Colonic mucosa (tissue), 4 donors: ENCODE measurements around the gene PDE4C. TPM values are rescaled to one million over a fixed set of nuclear protein-coding genes. Genes with fewer than 3 reads are reported as not detected.

ENCODE experiments used
- DNase-seq: peaks from one replicate; pipeline ENCODE4 v3.0.0-alpha.2; 2020
- H3K27ac ChIP-seq: fragments of 200-600 bp; one replicate; pipeline ENCODE4 v1.8.0; 2021
- H3K27me3 ChIP-seq: fragments of 200-600 bp; one replicate; pipeline ENCODE4 v1.8.0; 2021
- H3K36me3 ChIP-seq: fragments of 200-600 bp; one replicate; pipeline ENCODE4 v1.8.0; 2021
- H3K4me1 ChIP-seq: fragments of 200-600 bp; one replicate; pipeline ENCODE4 v1.8.0; 2021; ENCODE audit warnings: mild to moderate bottlenecking
- H3K4me3 ChIP-seq: fragments of 200-600 bp; one replicate; pipeline ENCODE4 v1.8.0; 2021
- H3K9ac ChIP-seq, 2 donors: one replicate each; pipeline ENCODE4 v1.7.0; 2013; ENCODE audit warnings: control low read depth in 2 of 2, low read depth in 2 of 2, low read length in 2 of 2
- H3K9me3 ChIP-seq: fragments of 200-600 bp; one replicate; pipeline ENCODE4 v1.8.0; 2021
- intact Hi-C: fragments of 100-400 bp; cut with DNase I; formaldehyde crosslinking; loops from one replicate; pipeline ENCODE4 v1.14.1; 2022
- total RNA-seq, 2 donors: library from RNA; stranded (reverse); fragmentation: NEBNext Ultra II Directional in 1 of 2; extraction: Animal tissue kit (Norgen Biotek cat#: 25700) in 1 of 2; gene quantifications; one replicate each; pipeline ENCODE4 v1.2.1, GENCODE V29; 2021
- TF ChIP-seq, protein P1 (sequence below): fragments of 200-600 bp; IDR thresholded peaks from one replicate; pipeline ENCODE4 v1.8.0; 2022; ENCODE audit warnings: antibody characterized with exemption, mild to moderate bottlenecking
- donor health status: healthy.
- donor health status: DM: no; HTN: no; CAD: no.
- donor health status: DM: no; HTN: no; CAD: no.

Gene PDE4C
- total RNA-seq, 2 donors from 2014 or later = 2.1 TPM

DNA sequence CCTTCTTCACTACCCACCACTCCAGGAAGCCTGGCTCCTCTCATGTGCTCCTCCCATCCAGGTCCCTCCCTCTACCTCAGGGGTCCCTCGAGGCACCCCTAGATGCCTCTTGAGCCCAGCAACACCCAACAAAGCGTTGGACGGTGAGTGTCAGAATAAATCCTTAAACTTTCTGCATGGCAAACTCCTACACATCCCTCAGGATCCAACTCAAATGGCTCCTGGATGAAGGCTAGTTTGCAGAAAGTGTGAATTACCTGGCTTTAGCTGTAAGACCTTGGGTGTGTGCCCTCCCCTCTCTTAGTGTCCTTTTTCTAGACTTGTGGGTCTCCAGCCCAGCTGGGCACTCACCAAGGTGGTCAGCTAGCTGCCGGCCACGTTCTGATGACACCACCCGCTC is 27.9 kb downstream of the PDE4C start:
- H3K9me3 ChIP-seq = no peaks in the 10 kb centered on the region
- no peaks in the 10 kb centered on the region for H3K36me3 ChIP-seq
- peaks cover 13% of the 10 kb centered on the region for H3K4me1 ChIP-seq
- H3K27ac ChIP-seq = no peak overlapping the region
- H3K4me3 ChIP-seq = no peak overlapping the region
- intact Hi-C loops = no loop called here
- no peaks in the 10 kb centered on the region for H3K27me3 ChIP-seq
- no peak overlapping the region for H3K9ac ChIP-seq
- TF ChIP-seq, protein P1, sequence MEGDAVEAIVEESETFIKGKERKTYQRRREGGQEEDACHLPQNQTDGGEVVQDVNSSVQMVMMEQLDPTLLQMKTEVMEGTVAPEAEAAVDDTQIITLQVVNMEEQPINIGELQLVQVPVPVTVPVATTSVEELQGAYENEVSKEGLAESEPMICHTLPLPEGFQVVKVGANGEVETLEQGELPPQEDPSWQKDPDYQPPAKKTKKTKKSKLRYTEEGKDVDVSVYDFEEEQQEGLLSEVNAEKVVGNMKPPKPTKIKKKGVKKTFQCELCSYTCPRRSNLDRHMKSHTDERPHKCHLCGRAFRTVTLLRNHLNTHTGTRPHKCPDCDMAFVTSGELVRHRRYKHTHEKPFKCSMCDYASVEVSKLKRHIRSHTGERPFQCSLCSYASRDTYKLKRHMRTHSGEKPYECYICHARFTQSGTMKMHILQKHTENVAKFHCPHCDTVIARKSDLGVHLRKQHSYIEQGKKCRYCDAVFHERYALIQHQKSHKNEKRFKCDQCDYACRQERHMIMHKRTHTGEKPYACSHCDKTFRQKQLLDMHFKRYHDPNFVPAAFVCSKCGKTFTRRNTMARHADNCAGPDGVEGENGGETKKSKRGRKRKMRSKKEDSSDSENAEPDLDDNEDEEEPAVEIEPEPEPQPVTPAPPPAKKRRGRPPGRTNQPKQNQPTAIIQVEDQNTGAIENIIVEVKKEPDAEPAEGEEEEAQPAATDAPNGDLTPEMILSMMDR = no peak
- DNase-seq = no peak

DNA sequence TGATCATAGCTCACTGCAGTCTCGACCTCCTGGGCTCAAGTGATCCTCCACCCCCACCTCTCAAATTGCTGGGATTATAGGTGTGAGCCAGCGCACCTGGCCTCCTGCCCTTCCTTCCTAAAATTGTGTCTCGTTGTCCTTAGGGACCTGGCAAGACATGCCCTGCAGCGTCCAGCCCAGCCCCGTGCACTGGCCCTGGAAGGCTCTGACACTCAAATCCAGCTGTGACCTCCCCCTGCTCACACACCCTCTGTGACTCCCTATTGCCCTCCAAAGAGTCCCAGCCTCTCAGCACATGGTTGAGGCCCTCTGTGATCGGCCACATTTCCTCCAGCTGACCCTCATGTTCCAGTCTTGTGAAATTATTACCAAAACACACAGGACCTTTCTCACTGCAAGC is 28.3 kb downstream of the PDE4C start:
- no peak overlapping the region for H3K27ac ChIP-seq
- no peak for DNase-seq
- H3K27me3 ChIP-seq = no peaks in the 10 kb centered on the region
- no peaks in the 10 kb centered on the region for H3K9me3 ChIP-seq
- intact Hi-C loops = no loop called here
- no peaks in the 10 kb centered on the region for H3K36me3 ChIP-seq
- H3K9ac ChIP-seq = no peak overlapping the region
- H3K4me3 ChIP-seq = no peak overlapping the region
- H3K4me1 ChIP-seq = peaks cover 11% of the 10 kb centered on the region
- TF ChIP-seq, protein P1 = no peak

GRCh38 chr19:18197306-18197705 is 28.9 kb downstream of the PDE4C start:
- intact Hi-C loops = no loop called here
- no peaks in the 10 kb centered on the region for H3K27me3 ChIP-seq
- H3K27ac ChIP-seq = no peak overlapping the region
- H3K9me3 ChIP-seq = no peaks in the 10 kb centered on the region
- H3K4me1 ChIP-seq = peaks cover 8% of the 10 kb centered on the region
- no peak overlapping the region for H3K4me3 ChIP-seq
- TF ChIP-seq, protein P1 = no peak
- no peaks in the 10 kb centered on the region for H3K36me3 ChIP-seq
- no peak overlapping the region for H3K9ac ChIP-seq
- DNase-seq = no peak

GRCh38 chr19:18196511-18196845 is 29.8 kb downstream of the PDE4C start:
- H3K4me3 ChIP-seq = no peak overlapping the region
- peaks cover 8% of the 10 kb centered on the region for H3K4me1 ChIP-seq
- no peak for DNase-seq
- no peaks in the 10 kb centered on the region for H3K36me3 ChIP-seq
- no peak overlapping the region for H3K9ac ChIP-seq
- H3K9me3 ChIP-seq = no peaks in the 10 kb centered on the region
- intact Hi-C loops = no loop called here
- H3K27me3 ChIP-seq = no peaks in the 10 kb centered on the region
- TF ChIP-seq, protein P1 = no peak
- no peak overlapping the region for H3K27ac ChIP-seq

DNA sequence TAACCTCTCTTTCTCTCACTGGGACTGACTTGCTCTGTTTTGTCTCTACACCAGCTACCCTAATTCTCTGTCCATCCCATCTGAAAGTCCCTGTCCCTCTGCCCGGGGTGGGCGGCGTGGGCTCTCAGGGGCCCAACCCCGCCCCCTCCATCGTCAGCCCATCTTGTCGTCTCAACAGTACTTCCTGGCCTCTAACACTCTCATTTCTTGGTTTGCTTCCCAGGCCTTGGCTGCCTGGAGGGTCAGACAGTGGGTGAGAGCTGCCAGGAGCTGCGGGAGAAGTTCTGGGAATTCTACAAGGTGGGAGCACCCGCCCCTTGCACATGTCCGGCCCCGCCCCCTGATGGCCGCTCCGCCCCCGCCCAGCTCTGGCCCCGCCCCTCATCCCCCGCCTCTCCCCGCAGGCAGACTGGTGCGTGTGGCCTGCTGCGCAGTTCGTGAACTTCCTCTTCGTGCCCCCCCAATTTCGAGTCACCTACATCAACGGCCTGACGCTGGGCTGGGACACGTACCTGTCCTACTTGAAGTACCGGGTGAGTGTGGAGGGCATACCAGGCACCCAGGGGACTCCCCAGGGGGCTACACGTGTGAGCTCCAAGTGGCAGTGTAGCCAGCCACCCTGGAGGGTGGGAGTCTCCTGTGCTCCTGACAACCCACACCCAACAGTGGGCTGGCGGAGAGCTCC is 31.5 kb downstream of the PDE4C start:
- Histone ChIP-seq H3K36me3 (no peaks in the 10 kb centered on the region), H3K27me3 (no peaks in the 10 kb centered on the region), H3K9me3 (no peaks in the 10 kb centered on the region), H3K27ac (peak overlapping the region; percentile 59), H3K9ac (no peak overlapping the region), H3K4me3 (peak overlapping the region; percentile 5), H3K4me1 (peaks cover 8% of the 10 kb centered on the region)
- intact Hi-C loops = no loop called here
- TF ChIP-seq, protein P1 = no peak
- DNase-seq = peak; percentile 41
